Measurements from ENCODE around the gene STARD4.

DNA sequence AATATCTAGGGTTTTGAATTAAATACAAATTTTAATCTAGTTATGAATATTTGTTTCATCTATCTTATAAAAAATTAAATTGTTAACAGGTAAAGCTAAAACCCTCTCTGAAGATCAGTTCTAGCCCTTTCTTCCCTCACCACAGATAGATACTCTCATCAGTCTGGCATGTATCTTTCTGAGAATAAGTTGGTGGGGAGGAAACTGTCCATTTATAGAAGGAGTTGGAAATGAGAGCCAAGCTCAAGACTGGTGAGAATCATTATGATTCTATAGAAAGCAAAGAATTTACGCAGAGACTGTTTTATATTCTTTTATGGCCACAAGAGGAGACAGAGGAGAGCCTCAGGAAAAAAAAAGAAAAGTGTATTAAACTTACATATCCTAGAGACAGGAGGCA is 59.0 kb downstream of the STARD4 start:
- TF ChIP-seq, protein P1, sequence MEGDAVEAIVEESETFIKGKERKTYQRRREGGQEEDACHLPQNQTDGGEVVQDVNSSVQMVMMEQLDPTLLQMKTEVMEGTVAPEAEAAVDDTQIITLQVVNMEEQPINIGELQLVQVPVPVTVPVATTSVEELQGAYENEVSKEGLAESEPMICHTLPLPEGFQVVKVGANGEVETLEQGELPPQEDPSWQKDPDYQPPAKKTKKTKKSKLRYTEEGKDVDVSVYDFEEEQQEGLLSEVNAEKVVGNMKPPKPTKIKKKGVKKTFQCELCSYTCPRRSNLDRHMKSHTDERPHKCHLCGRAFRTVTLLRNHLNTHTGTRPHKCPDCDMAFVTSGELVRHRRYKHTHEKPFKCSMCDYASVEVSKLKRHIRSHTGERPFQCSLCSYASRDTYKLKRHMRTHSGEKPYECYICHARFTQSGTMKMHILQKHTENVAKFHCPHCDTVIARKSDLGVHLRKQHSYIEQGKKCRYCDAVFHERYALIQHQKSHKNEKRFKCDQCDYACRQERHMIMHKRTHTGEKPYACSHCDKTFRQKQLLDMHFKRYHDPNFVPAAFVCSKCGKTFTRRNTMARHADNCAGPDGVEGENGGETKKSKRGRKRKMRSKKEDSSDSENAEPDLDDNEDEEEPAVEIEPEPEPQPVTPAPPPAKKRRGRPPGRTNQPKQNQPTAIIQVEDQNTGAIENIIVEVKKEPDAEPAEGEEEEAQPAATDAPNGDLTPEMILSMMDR (IDR thresholded peaks at IDR 0.05): no peak
- TF ChIP-seq POLR2A (IDR thresholded peaks at IDR 0.05): no peak

All from testis (tissue), 2 donors.